Neural cell (in vitro differentiated cells): ENCODE data around the gene FAM118A.

Experiments
- CTCF ChIP-seq: fragments of 450-650 bp; IDR thresholded peaks from 2 replicates; pipeline ENCODE4 v1.5.1; 2014; ENCODE audit warnings: antibody characterized with exemption, mild to moderate bottlenecking, moderate library complexity; ENCODE audit not compliant: poor library complexity, severe bottlenecking
- EP300 ChIP-seq: fragments of 450-650 bp; conservative IDR thresholded peaks from 2 replicates; pipeline ENCODE4 v1.6.1; 2014; ENCODE audit warnings: antibody characterized with exemption, mild to moderate bottlenecking, moderate library complexity; ENCODE audit not compliant: poor library complexity, severe bottlenecking
- EZH2 ChIP-seq: fragments of 200-600, 300-800 bp; shearing (Covaris generic), sonication (generic); IDR thresholded peaks from 2 replicates; pipeline ENCODE4 v1.6.1; 2014; ENCODE audit warnings: antibody characterized with exemption, low read length, borderline replicate concordance, mild to moderate bottlenecking; ENCODE audit not compliant: insufficient read depth, poor library complexity, severe bottlenecking
- MXI1 ChIP-seq: fragments of 450-650 bp; conservative IDR thresholded peaks from 2 replicates; pipeline ENCODE4 v1.6.1; 2014; ENCODE audit warnings: antibody characterized with exemption, mild to moderate bottlenecking; ENCODE audit not compliant: poor library complexity, severe bottlenecking
- POLR2AphosphoS5 ChIP-seq: IDR thresholded peaks from 2 replicates; pipeline ENCODE4 v1.6.1; 2012
- RAD21 ChIP-seq: fragments of 450-650 bp; conservative IDR thresholded peaks from 2 replicates; pipeline ENCODE4 v1.6.1; 2014; ENCODE audit warnings: antibody characterized with exemption, mild to moderate bottlenecking, moderate library complexity
- REST ChIP-seq: IDR thresholded peaks from 2 replicates; pipeline ENCODE4 v1.6.1; 2012; ENCODE audit warnings: borderline replicate concordance
- SMC3 ChIP-seq: fragments of 450-650 bp; conservative IDR thresholded peaks from 2 replicates; pipeline ENCODE4 v1.6.1; 2014; ENCODE audit warnings: antibody characterized with exemption, mild to moderate bottlenecking, moderate library complexity; ENCODE audit not compliant: poor library complexity
- TAF1 ChIP-seq: IDR thresholded peaks from 2 replicates; pipeline ENCODE4 v1.6.1; 2012; ENCODE audit warnings: low read depth

DNA sequence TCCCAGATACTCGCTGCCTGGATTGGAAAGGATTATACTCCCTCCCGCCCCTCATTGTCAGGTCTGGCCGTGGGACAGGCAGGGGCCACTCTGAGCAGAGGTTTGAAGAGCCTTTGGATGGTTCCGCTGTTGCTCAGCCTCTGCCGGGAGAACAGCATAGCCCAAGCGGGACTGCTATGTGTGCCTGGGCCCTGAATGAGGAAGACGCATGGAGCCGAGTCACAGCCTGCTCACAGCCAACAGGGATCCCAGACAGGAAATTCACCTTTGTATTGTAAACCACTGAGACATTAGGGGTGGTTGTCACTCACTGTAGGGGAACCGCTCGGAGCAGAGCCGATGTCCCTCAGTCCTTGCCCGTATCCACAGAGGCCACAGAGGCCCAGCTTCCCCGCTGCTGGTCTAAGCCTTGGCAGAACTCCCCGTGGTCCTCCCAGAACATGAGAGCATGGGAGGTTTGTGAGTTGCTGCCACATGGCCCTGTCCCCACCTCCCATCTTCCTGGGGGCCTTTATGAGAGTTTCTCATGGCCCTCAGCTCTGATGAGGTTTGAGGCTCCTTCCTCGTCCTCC, 10.7 kb upstream of the FAM118A start:
- TF ChIP-seq CTCF (no peak), POLR2AphosphoS5 (no peak), RAD21 (no peak), MXI1 (no peak), EP300 (no peak), EZH2 (no peak), TAF1 (no peak), SMC3 (no peak), REST (no peak)
